HEK293 (cell line): ENCODE results near the gene NFATC1.

Source experiments
- CTCF ChIA-PET: fragments of 350-600 bp; formaldehyde crosslinking; extraction: SDS; loops from one replicate; lab custom pipeline; 2021; ENCODE audit warnings: antibody characterized with exemption; lab: Yijun Ruan, JAX
- POLR2A ChIA-PET: fragments of 300-600 bp; formaldehyde crosslinking; extraction: SDS; loops from one replicate; lab custom pipeline; 2020; ENCODE audit warnings: antibody characterized with exemption, inconsistent platforms; lab: Yijun Ruan, JAX
- H3K27ac ChIP-seq: fragments of 200-500 bp; sonication (Bioruptor generic); 2 replicates; pipeline ENCODE4 v1.5.1; 2014; ENCODE audit warnings: low read depth, low read length, control low read depth, inconsistent platforms; ENCODE audit errors: extremely low read depth
- H3K36me3 ChIP-seq, 2 experiments: fragments of 200-500 bp in 1 of 2; sonication (Bioruptor generic) in 1 of 2; 1 replicate in 1 of 2; 2 replicates in 1 of 2; pipeline ENCODE4 v1.5.1; 2014 to 2017; ENCODE audit warnings: inconsistent platforms in 2 of 2, low read length in 2 of 2; ENCODE audit not compliant: control insufficient read depth in 2 of 2, insufficient read depth in 1 of 2
- H3K4me1 ChIP-seq: fragments of 200-500 bp; sonication (Bioruptor generic); 2 replicates; pipeline ENCODE4 v1.5.1; 2014; ENCODE audit warnings: mild to moderate bottlenecking, low read length, inconsistent platforms; ENCODE audit not compliant: control insufficient read depth, insufficient read depth
- H3K4me3 ChIP-seq: 2 replicates; pipeline ENCODE4 v1.5.1; 2011; ENCODE audit warnings: low read depth, mild to moderate bottlenecking, control low read depth, low read length, moderate library complexity
- H3K9me3 ChIP-seq: fragments of 200-500 bp; sonication (Bioruptor generic); 2 replicates; pipeline ENCODE4 v1.5.1; 2014; ENCODE audit warnings: low read depth, low read length, inconsistent platforms; ENCODE audit not compliant: control insufficient read depth, insufficient read depth
- AEBP2 ChIP-seq: fragments of 450-650 bp; formaldehyde crosslinking; IDR thresholded peaks from 2 replicates; pipeline ENCODE4 v1.5.1; 2016; ENCODE audit warnings: missing biosample characterization, missing genetic modification characterization, borderline replicate concordance
- GLI2 ChIP-seq: fragments of 450-650 bp; formaldehyde crosslinking; IDR thresholded peaks from 2 replicates; pipeline ENCODE4; 2017; ENCODE audit warnings: missing biosample characterization, missing genetic modification characterization, low read depth, borderline replicate concordance
- PATZ1 ChIP-seq: fragments of 450-650 bp; formaldehyde crosslinking; IDR thresholded peaks from 2 replicates; pipeline ENCODE4 v1.5.1; 2016; ENCODE audit warnings: missing biosample characterization, missing genetic modification characterization
- PBX3 ChIP-seq: sonication (generic); formaldehyde crosslinking; IDR thresholded peaks from 2 replicates; pipeline ENCODE4 v1.8.1; 2022; ENCODE audit warnings: mild to moderate bottlenecking, moderate library complexity, missing genetic modification reagents
- SALL2 ChIP-seq: fragments of 450-650 bp; formaldehyde crosslinking; IDR thresholded peaks from 2 replicates; pipeline ENCODE4 v1.5.0; 2017; ENCODE audit warnings: missing biosample characterization, mild to moderate bottlenecking, missing genetic modification characterization, borderline replicate concordance
- SP2 ChIP-seq: fragments of 450-650 bp; formaldehyde crosslinking; IDR thresholded peaks from 2 replicates; pipeline ENCODE4 v1.5.1; 2016; ENCODE audit warnings: missing biosample characterization, missing genetic modification characterization
- SP3 ChIP-seq: fragments of 450-650 bp; formaldehyde crosslinking; IDR thresholded peaks from 2 replicates; pipeline ENCODE4 v1.5.1; 2016; ENCODE audit warnings: missing biosample characterization, missing genetic modification characterization
- ZBTB21 ChIP-seq: fragments of 450-650 bp; formaldehyde crosslinking; IDR thresholded peaks from 2 replicates; pipeline ENCODE4 v1.5.1; 2017; ENCODE audit warnings: missing biosample characterization, missing genetic modification characterization
- ZBTB26 ChIP-seq: fragments of 450-650 bp; formaldehyde crosslinking; optimal IDR thresholded peaks from 2 replicates; pipeline ENCODE3; 2016; ENCODE audit warnings: missing biosample characterization, mild to moderate bottlenecking, missing genetic modification characterization
- ZBTB8A ChIP-seq: fragments of 450-650 bp; formaldehyde crosslinking; IDR thresholded peaks from 2 replicates; pipeline ENCODE4 v1.5.1; 2016; ENCODE audit warnings: missing biosample characterization, missing genetic modification characterization
- ZEB2 ChIP-seq: fragments of 450-650 bp; formaldehyde crosslinking; IDR thresholded peaks from 2 replicates; pipeline ENCODE4 v1.5.1; 2016; ENCODE audit warnings: missing biosample characterization, missing genetic modification characterization
- ZNF18 ChIP-seq: fragments of 450-650 bp; formaldehyde crosslinking; IDR thresholded peaks from 2 replicates; pipeline ENCODE4 v1.5.1; 2016; ENCODE audit warnings: missing biosample characterization, missing genetic modification characterization
- ZNF202 ChIP-seq: fragments of 450-650 bp; formaldehyde crosslinking; IDR thresholded peaks from 2 replicates; pipeline ENCODE4 v1.5.1; 2016; ENCODE audit warnings: missing biosample characterization, missing genetic modification characterization, borderline replicate concordance
- ZNF214 ChIP-seq: fragments of 450-650 bp; formaldehyde crosslinking; IDR thresholded peaks from 2 replicates; pipeline ENCODE4 v1.5.1; 2017; ENCODE audit warnings: missing biosample characterization, mild to moderate bottlenecking, missing genetic modification characterization, borderline replicate concordance
- ZNF223 ChIP-seq: fragments of 450-650 bp; formaldehyde crosslinking; IDR thresholded peaks from 2 replicates; pipeline ENCODE4 v1.5.1; 2016; ENCODE audit warnings: missing biosample characterization, missing genetic modification characterization
- ZNF449 ChIP-seq: fragments of 450-650 bp; formaldehyde crosslinking; IDR thresholded peaks from 2 replicates; pipeline ENCODE4 v1.5.1; 2017; ENCODE audit warnings: missing biosample characterization, mild to moderate bottlenecking, missing genetic modification characterization, moderate library complexity
- ZNF48 ChIP-seq: fragments of 450-650 bp; formaldehyde crosslinking; IDR thresholded peaks from 2 replicates; pipeline ENCODE4 v1.5.1; 2016; ENCODE audit warnings: missing biosample characterization, missing genetic modification characterization
- ZNF558 ChIP-seq: fragments of 450-650 bp; formaldehyde crosslinking; IDR thresholded peaks from 2 replicates; pipeline ENCODE4 v1.5.1; 2016; ENCODE audit warnings: missing biosample characterization, missing genetic modification characterization
- ZNF596 ChIP-seq: fragments of 450-650 bp; IDR thresholded peaks from 2 replicates; pipeline ENCODE4 v1.5.0; 2018; ENCODE audit warnings: missing biosample characterization, mild to moderate bottlenecking, missing genetic modification characterization, moderate library complexity
- ZNF600 ChIP-seq: fragments of 450-650 bp; formaldehyde crosslinking; IDR thresholded peaks from 2 replicates; pipeline ENCODE4 v1.5.1; 2016; ENCODE audit warnings: missing biosample characterization, missing genetic modification characterization
- ZNF664 ChIP-seq: fragments of 450-650 bp; formaldehyde crosslinking; IDR thresholded peaks from 2 replicates; pipeline ENCODE4 v1.5.1; 2016; ENCODE audit warnings: missing biosample characterization, missing genetic modification characterization
- ZSCAN4 ChIP-seq: fragments of 450-650 bp; formaldehyde crosslinking; IDR thresholded peaks from 2 replicates; pipeline ENCODE4 v1.5.1; 2017; ENCODE audit warnings: missing biosample characterization, missing genetic modification characterization
- ZXDB ChIP-seq: fragments of 450-650 bp; formaldehyde crosslinking; IDR thresholded peaks from 2 replicates; pipeline ENCODE4 v1.5.1; 2016; ENCODE audit warnings: missing biosample characterization, missing genetic modification characterization

NFATC1 gene

GRCh38 chr18:79496978-79497637 is 101.4 kb downstream of the NFATC1 start:
- H3K36me3 ChIP-seq = no peaks in the 10 kb centered on the region
- CTCF ChIA-PET = interaction anchor here (0.6 kb wide), 1 partner anchor 24 kb away, joined by 3 read pairs; no protein-coding TSS in a partner anchor
- no peak overlapping the region for H3K27ac ChIP-seq
- H3K9me3 ChIP-seq = no peaks in the 10 kb centered on the region
- TF ChIP-seq ZNF18 (tag by site-specific recombination) (no peak), ZNF558 (no peak), AEBP2 (no peak), ZNF202 (tag by site-specific recombination) (no peak), ZNF48 (tag by site-specific recombination) (no peak), SP2 (tag by site-specific recombination) (no peak), ZNF223 (tag by site-specific recombination) (no peak), PBX3 (CRISPR knock-in tag) (no peak), ZNF214 (no peak), ZBTB26 (tag by site-specific recombination) (no peak), ZNF600 (tag by site-specific recombination) (no peak), GLI2 (no peak), ZNF664 (tag by site-specific recombination) (no peak), ZBTB21 (tag by site-specific recombination) (no peak), ZNF596 (tag by site-specific recombination) (no peak), SALL2 (tag by site-specific recombination) (no peak), ZNF449 (no peak), SP3 (no peak), ZEB2 (tag by site-specific recombination) (no peak)
- TF ChIP-seq, all 188 proteins: peak for 0
- Histone ChIP-seq H3K4me3 (no peak overlapping the region), H3K4me1 (no peaks in the 10 kb centered on the region)
- POLR2A ChIA-PET = no interaction called here

- H3K4me3 ChIP-seq = no peak overlapping the region
- POLR2A ChIA-PET = no interaction called here
- CTCF ChIA-PET = no interaction called here
- no peaks in the 10 kb centered on the region for H3K9me3 ChIP-seq
- H3K27ac ChIP-seq = no peak overlapping the region
- no peaks in the 10 kb centered on the region for H3K36me3 ChIP-seq
- H3K4me1 ChIP-seq = no peaks in the 10 kb centered on the region
- TF ChIP-seq PATZ1 = no peak
- no peak for TF ChIP-seq ZSCAN4 (tag by site-specific recombination)
- no peak for TF ChIP-seq ZNF664 (tag by site-specific recombination)
- no peak for TF ChIP-seq ZXDB (tag by site-specific recombination)
- TF ChIP-seq ZBTB8A (tag by site-specific recombination) = no peak
Measured at GRCh38 chr18:79497638-79498081, 101.9 kb downstream of the NFATC1 start.
